GM21515 (cell line): ENCODE results near the gene GJA9.
"Not testable (repeated sequence)": the region's sequence is repeated elsewhere in the genome, so short reads cannot be mapped to it uniquely, and the experiment has no call there.

Experiments
- ATAC-seq: cut with Tn5 transposase; IDR thresholded peaks from one replicate; pipeline ENCODE4 v1.9.1; 2021; ENCODE audit not compliant: unreplicated experiment

Gene GJA9

DNA sequence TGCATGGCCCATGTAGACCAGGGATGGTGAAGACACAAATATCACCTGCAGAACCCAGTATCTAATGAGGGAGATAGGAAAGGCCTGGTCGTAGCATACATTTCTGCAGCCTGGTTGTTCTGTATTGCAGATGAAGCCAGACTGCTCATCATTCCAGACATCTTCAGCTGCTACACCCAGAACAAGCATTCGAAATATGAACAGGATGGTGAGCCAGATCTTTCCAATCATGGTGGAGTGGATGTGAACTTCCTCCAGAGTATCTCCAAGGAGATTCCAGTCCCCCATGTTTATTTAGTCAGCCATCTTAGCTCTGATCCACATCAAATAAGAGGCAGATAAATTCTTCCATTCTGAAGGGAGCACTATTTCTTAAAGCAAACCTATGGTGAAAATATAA is 5.6 kb downstream of the GJA9 start:
- no peak for ATAC-seq

DNA sequence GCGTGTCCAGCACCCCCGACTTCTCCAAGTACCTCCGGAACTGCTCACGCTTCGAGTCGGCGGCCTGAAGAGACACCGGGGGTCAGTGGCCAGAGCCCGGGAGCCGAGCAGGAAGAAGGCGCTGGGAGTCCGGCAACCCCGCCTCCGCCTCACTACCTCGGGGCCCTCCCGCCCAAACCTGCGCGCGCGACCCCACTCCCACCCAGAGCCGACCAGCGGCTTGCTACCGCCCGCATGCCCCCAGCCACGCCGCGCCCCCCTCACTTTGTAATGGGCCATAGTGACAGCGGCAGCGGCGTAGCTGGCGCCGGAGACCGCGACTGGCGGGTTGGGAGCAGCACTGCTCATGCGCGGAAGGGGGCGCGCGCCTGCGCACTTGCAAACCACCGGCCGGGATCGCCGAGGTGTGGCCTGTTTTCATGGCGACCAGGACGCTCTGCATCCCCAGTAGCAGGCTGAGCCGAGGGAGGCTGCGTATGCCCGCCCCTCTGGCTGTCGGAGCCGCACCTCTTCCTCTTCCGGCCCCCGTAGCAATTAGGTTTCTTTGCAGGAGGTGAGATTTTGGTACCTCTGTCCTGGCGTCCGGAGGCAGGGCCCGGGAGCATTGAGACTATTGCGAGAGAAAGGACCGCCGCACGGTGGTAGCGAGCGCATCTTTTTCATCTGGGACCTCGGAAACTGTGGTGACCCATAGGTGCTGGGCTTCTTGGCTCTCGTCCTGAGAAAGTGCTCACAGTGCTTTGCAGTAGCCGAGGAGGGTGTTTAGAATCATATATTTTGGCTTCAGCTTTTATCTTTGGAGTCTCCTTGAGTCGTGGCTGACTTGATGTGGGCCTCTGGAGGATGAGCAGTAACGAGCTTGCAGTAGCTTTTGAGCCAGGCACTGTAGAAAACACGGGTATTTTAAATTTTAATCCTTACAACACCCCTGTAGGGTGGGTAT is 8.1 kb downstream of the GJA9 start, which contains the start of gene MYCBP:
MYCBP (minus strand) TSS at position 322 of the 943 bp plus-strand sequence; CDS start at position 279, 43 bp downstream.
- peak; percentile 94 for ATAC-seq

DNA sequence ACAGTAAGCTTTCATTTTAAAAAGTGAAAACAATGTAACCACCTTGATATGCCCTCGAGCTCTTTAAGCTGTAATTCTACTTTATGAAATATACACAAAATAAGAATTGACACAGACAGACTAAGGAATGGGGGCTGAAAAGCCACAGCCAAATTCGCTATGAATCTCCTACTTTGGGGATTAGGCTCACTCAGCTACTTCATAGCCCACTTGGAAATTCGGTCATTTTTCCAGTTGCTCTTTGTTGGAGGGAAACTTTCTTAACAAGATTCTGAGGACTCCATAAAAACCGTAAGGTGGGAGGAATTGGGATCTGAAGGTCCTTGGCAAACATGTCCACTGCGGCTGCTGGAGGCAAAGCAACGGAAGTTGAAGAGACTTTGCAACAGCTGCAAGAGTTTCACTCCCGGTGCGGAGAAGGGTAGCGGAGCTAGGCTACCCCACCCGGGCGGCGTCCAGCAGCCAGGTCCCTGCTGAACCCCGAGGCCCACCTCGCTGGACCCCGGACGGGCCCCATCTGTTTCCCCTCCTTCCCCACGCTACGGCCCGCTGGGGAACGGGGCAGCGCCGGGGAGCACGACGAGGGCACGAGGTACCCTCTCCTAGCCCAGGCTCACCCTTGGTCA is 8.9 kb downstream of the GJA9 start:
- ATAC-seq, result peak; percentile 20

DNA sequence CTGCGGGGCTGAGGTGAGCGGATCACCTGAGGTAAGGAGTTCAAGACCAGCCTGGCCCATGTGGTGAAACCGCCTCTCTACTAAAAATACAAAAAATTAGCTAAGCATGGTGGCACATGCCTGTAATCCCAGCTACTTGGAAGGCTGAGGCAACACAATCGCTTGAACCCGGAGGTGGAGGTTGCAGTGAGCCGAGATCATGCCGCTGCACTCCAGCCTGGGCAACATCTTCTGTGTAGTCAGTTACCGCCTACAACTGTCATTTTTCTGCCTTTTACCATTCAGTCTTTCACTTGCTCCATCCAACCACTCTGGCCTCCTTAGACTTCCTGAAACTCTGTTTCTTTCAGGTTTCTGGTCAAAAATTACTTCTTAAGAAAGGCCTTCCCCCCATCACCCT is 10.4 kb downstream of the GJA9 start:
- no peak for ATAC-seq

DNA sequence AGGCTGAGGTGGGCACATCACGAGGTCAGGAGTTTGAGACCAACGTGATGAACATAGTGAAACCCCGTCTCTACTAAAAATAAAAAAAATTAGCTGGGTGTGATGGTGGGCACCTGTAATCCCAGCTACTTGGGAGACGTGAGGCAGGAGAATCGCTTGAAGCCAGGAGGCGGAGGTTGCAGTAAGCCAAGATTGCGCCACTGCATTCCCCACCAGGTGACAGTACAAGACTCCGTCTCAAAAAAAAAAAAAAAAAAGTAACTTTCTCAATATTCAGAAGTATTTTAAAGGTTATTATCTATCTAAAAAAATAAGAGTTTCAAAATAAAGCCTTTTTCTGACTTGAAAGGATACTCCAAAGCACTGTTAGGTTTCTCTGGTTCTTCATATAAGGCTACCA is 14.2 kb downstream of the GJA9 start:
- ATAC-seq, result no peak

DNA sequence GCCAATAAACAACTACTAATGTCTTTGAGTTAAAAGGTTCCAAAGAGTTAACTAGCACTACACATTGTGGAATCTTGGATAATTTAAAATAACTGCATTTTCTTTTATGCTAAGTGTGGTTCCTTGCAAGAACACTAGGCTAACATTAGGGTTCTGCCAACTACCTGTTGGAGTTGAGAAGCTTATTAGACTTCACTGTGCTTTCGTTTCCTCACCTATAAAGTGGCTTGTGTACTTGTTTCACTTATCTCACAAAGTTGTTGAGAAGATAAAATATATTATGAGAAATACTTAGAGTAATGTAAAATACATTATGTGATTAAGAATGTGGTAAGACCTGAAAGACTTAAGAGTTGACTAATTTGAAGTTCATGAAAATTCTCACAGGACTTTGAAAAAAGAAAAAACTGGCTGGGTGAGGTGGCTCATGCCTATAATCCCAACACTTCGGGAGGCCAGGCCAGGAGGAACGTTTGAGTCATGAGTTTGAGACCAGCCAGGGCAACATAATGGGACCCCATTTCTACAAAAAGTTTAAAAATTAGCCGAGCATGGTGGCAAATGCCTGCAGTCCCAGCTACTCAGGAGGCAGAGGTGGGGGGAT is 16.2 kb downstream of the GJA9 start:
- no peak for ATAC-seq

DNA sequence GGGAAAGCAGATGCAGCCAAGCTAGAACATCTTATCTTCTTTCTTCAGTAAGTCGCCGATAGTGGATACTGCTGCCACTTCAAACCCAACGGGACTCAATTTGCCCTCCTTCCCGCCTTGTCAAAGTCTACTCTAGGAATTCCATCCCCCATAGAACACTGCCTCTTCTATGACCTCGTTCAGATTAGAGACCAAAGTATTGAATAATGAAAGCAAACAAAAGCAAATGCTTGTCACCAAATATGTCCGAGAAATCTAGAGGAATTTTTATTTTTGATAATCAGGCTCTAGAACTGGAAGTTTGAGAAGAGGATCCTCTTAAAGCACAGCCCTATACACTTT is 21.0 kb downstream of the GJA9 start:
- no peak for ATAC-seq

DNA sequence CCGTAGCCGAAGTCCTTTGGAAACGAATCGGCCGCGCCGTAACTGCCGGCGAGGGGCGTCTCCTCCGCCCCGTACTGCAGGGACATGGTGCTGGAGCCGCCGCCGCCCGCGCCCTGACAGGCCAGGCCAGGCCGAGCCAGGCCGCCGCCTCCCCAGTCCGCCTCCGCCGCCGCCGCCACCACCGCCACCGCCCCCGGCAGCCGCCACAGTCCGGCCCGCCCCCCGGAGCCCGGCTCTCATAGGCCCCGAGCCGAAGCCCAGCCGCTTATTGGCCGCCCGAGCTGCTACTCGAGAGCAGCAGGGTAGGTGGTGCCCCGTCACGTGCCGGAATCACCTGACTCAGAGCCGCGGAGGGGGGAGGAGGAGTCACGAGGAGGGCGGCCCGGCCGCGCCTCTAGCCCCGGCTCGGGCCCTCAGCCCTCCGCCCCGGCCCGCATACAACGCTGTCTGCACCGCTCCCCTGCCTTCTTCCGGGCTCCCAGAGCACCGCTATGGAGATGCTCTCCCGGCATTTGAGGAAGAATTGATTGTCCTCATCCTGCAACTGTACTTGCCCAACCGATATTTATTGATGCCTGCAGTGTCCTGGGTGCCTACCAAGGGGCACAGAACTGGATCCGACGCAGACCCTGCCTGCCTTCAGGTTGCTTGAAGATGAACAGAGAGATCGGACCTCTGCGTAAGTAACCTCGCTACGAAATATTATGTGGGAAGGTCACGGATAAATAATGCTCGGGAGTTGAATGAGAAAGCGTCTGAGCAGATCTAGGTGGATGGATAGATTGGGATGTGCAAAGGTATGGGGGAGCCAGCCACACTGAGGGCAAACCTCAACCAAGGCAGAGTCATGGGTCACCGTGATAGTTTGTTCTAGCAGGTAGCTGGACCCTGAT is 21.6 kb downstream of the GJA9 start, which contains the start of gene RRAGC:
RRAGC (minus strand) TSS at position 212 of the 893 bp plus-strand sequence; CDS start at position 86, 126 bp downstream.
- ATAC-seq, result peak; percentile 88

DNA sequence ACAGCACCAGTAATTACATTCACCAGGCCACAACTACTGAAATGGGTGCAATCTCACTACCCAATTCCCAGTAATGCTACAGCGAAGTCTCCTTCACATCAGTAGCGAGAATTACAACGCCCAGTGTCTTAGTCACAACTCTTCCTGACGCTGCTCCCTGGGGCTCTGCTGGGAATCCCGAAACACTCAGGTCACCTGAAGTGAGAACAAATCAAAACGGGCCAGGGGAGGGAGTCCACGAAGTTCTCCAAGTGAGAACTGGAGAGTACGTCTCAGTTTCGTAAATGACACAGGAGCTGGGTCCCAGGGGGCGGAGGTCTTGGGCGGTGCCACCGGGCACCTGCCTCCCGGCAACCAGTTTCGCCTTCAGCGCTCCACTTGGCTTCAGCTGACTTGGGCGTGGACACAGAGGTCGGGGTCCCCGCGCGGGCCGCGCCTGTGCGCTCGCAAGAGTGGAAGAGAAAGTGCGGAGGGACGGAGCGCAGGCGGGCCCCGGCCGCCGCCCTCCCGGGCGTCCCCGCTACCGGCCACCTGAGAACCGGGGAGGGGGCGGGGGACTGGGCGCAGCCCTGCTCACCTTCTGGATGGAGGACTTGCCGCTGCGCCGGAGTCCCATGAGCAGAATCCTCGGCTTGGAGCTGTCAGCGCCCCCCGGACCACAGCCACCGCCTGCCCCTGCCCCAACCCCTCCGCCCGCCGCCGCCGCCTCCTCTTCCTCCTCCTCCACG is 22.4 kb downstream of the GJA9 start:
- peak; percentile 30 for ATAC-seq

DNA sequence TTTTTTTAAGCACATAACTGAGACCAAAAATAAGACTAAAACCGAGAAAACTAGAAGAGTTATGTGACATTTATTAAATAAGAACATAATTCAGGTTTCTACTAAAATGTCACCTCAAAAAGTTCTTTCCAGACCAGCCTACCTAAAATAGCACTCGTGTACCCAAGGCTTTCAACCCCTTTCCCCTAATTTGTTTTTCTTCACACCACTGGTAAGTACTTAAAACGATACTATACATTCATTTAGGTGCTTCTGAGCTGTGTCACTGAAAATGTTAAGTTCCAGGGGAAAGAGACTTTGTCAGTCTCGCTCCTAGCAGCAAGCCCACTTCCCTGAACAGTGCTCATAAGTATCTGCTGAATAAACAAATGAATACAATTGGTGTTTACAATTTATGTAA is 28.6 kb downstream of the GJA9 start:
- no peak for ATAC-seq

DNA sequence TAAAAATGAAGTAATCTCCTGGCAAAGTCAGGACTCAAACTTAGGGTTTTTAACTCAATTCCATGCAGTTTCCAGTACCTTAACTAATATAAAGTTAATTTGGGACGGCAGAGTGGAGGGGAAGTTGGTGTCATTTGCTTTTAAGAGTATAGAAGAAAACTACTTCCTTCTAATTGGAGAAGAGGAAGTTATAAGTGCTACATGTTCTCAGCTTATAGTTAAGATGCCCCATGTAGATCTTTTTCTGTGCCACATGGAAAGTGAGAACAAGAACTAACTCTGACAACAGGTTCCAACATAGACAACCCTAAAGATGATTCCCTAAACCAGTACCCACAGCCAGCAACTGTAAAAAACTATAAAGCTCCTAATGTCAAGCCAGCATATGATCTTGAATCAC is 33.3 kb downstream of the GJA9 start:
- ATAC-seq, result no peak

DNA sequence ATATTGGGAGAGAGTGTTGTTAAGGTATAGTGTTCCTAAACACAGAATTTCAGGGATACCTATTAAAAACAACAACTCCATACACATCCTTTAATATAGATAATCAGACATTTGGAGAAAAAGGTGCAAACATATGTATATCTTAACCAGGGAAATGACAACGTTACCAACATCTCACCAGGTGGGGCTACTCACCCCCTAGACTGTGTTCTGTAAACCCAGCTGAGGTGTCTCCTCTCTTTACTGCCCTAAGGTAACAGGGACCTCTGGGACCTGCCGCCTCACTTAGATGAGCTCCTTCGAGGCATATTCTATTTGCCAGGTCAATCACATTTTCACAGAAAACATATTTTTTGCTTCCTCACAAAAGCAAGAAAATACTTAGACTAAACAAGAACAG is 35.2 kb downstream of the GJA9 start:
- no peak for ATAC-seq

DNA sequence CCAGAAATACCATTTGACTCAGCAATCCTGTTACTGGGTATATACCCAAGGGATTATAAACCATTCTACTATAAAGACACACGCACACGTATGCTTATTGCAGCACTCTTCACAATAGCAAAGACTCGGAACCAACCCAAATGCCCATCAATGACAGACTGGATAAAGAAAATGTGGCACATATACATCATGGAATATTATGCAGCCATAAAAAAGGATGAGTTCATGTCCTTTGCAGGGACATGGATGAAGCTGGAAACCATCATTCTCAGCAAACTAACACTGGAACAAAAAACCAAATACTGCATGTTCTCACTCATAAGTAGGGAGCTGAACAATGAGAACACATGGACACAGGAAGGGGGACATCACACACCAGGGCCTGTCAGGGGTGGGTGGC is 36.3 kb downstream of the GJA9 start:
- not testable (repeated sequence) for ATAC-seq

DNA sequence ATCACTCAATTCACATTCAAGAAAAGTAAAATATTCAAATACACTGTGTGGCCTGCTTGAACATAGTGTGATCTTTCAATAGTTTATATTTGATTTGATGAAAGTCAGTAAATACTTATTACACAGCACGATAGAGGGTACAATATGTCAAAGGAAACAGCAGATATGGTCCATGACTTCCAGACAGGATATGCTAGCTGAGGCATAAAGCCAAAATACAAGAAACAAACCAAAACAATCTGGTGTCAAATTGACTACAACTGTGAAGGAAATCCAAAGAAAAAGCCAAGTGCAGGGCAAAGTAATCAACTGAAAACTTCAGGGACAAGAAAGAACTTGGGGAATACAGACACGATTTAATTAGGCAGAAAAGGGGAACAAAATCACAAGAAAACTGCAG is 41.1 kb downstream of the GJA9 start:
- no peak for ATAC-seq

DNA sequence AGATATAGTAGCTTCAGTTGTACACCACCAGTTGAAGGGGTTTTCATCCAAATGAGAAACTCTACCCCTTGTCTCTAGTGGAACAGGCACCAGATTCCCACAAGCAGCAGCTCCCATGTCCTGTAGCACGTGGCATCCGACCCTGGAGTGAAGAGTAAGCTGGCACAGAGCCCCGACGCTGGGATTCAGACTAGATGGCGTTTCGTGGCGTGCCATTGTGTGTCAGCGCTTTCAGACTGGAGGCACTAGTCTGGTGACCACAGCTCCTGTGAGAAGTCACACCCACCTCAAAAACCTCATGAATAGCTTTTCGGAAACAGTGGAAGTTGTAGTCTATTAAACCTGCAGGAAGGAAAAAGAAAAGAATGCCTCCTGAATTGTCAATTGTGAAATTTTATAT is 42.0 kb downstream of the GJA9 start:
- no peak for ATAC-seq

DNA sequence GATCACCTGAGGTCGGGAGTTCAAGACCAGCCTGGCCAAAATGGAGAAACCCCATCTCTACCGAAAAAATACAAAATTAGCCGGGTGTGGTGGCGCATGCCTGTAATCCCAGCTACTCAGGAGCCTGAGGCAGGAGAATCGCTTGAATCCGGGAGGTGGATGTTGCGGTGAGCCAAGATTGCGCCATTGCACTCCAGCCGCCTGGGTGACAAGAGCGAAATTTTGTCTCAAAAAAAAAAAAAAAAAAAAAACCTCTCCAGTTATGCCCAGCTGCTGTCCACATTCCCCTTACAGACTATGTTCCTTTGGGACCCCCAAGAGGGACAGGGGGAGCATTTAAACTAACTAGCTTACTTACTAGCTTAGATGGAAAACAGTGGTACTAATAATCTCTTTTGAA is 45.1 kb downstream of the GJA9 start:
- not testable (repeated sequence) for ATAC-seq

DNA sequence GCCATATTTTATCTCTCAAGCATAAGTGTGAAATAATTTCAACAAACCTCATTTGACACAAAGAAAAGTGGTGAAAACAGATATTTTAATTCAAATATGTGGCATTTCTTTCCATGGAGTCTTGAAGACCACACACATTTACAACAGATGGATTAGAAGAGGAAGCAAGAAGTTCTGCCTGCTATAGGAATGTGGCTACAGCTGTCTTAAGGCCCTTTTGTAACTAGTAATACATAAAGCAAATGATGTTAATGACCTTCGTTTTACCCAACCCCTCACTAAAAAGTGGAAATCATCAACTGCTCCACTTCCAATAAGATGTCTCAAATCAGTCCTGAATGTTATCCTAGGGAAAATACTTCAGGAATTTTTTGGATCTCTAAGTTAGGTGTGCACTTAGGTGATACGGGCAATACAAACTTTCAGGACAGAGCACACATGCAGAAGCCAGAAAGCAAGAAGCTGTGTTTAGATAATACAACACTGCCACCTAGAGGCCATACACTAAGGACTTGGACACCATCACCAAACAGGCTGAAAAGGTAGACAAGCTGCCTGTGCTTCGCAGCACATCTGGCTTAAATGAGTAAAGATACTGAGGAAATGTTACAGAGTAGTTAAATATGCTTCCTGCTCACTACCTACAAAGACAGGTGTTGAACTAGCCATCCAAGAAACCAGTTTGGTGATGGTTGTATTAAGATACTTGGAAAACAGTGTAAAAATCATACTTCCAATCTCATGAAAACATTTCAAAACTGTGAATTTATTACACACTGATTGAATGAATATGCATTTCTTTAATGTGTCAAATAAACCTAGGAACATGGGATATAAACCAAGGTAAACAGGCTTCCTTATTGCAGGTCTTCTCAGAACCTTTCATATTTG is 46.2 kb downstream of the GJA9 start:
- no peak for ATAC-seq

DNA sequence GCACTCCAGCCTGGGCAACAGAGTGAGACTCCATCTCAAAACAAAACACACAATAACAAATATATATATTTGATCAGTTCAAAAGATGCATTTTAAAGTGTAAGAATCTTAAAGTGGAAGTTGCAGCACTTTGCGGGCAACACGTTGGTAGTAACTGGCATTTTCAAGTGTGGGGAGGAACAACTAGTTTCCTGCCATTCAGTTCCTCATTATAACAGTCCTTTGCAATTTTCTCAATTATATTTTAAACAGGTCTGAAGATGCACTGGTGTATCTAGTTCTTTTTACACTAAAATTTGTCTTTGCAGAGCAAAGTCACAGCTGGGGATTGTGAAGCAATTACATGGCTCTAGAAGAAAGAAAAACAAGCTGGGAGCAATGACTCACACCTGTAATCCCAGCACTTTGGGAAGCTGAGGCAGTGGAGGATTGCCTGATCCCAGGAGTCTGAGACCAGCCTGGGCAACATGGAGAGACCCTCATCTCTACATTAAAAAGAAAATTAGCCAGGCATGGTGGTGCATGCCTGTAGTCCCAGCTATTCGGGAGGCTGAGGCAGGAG is 47.1 kb downstream of the GJA9 start:
- no peak for ATAC-seq

DNA sequence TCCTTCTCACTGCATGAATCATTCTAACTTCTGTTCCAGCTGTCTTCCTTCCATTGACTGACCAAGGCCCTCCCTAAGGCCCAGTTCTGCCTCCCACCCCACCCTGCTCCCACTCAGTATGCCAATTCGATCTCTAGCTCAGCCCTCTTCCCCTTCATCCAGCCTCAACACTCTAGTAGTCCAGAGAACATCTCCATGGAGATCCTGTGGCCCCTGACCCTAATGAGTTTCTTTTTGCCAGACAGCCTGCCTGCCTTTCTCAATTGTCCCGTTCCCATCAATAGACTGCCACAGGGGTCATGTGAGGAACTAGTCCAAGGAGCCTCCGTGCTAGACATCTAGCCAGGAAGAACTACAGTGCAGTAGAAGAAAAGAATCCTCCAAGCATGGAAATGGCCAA is 48.2 kb downstream of the GJA9 start:
- no peak for ATAC-seq
